Activated T-cell treated with anti-CD3 and anti-CD28 coated beads, Interleukin-2, amount 50 U/mL, for 72 hours (primary cell): ENCODE measurements around the gene BEAN1. TPM values are rescaled to one million over a fixed set of nuclear protein-coding genes. Genes with fewer than 3 reads are reported as not detected.
"Not testable (repeated sequence)": the region's sequence is repeated elsewhere in the genome, so short reads cannot be mapped to it uniquely, and the experiment has no call there.

Experiments
- ATAC-seq, 2 donors: fragments of 150-1000 bp; cut with Tn5 transposase; replicated peaks in 1 of 2; 2 replicates each; pipeline ENCODE4 v1.10.0; 2021; ENCODE audit warnings: moderate library complexity in 2 of 2, mild to moderate bottlenecking in 1 of 2
- DNase-seq, 2 donors: peaks; one replicate each; pipeline ENCODE4 v3.0.0; 2021 to 2022; ENCODE audit warnings: mixed read lengths in 1 of 2
- H3K27ac Mint-ChIP-seq: one replicate; pipeline ENCODE4 v1.8.0; 2022; ENCODE audit warnings: mild to moderate bottlenecking, moderate library complexity, mixed read lengths
- H3K27me3 Mint-ChIP-seq: one replicate; pipeline ENCODE4 v1.8.0; 2022; ENCODE audit warnings: low read depth, mixed read lengths
- H3K36me3 Mint-ChIP-seq, 2 donors: one replicate each; pipeline ENCODE4 v1.8.0; 2022; ENCODE audit warnings: mixed read lengths in 2 of 2, mild to moderate bottlenecking in 1 of 2; ENCODE audit not compliant: insufficient read depth in 2 of 2
- H3K4me1 Mint-ChIP-seq: one replicate; pipeline ENCODE4 v1.8.0; 2022; ENCODE audit warnings: low read depth, mixed read lengths
- H3K4me3 Mint-ChIP-seq, 2 donors: one replicate each; pipeline ENCODE4 v1.8.0; 2022; ENCODE audit warnings: mild to moderate bottlenecking in 2 of 2, mixed read lengths in 2 of 2, moderate library complexity in 2 of 2
- H3K9me3 Mint-ChIP-seq, 2 donors: one replicate each; pipeline ENCODE4 v1.8.0; 2022; ENCODE audit warnings: mixed read lengths in 2 of 2
- total RNA-seq, 2 donors: library from RNA; stranded (reverse); gene quantifications; one replicate each; pipeline ENCODE4 v1.2.3, GENCODE V29; 2022

The BEAN1 gene
- total RNA-seq, 2 donors from 2014 or later, result not detected

DNA sequence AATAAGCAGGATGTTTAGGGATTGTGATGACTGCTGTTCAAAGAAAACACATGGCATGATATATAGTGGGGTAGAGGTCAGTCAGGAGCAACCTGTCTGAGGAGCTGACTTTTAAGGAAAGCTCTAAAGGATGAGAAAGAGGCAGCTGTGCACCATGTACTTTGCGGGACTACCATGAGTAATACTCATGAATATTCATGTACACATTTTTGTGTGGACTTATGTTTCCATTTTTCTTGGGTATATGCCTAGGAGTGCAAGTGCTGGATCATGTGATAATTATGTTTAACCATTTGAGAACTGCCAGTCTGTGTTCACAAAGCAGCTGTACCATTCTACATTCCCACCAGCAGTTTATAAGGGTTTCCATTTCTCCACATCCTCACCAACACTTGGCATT is 35.8 kb downstream of the BEAN1 start:
- no peak overlapping the region for H3K4me3 Mint-ChIP-seq
- H3K9me3 Mint-ChIP-seq, result no peaks in the 10 kb centered on the region

DNA sequence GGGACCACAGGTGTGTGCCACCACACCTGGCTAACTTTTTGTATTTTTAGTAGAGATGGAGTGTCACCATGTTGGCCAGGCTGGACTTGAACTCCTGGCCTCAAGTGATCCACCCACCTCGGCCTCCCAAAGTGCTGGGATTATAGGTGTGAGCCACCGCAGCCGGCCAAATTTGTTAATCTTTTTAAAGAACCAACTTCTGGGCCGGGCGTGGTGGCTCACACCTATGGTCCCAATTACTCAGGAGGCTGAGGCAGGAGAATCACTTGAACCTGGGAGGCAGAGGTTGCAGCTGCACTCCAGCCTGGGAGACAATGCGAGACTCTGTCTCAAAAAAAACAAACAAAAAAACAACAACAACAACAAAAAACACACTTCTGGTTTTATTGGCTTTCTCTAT is 38.9 kb downstream of the BEAN1 start:
- H3K4me3 Mint-ChIP-seq, H3K4me1 Mint-ChIP-seq, H3K36me3 Mint-ChIP-seq, H3K27ac Mint-ChIP-seq, DNase-seq, ATAC-seq, H3K9me3 Mint-ChIP-seq: not testable (repeated sequence)
- peaks cover 11% of the 10 kb centered on the region for H3K27me3 Mint-ChIP-seq

More for the DNA sequence above, 35.8 kb downstream of the BEAN1 start:
- Mint-ChIP-seq H3K36me3 (no peaks in the 10 kb centered on the region), H3K27ac (no peak overlapping the region), H3K27me3 (peaks cover 22% of the 10 kb centered on the region), H3K4me1 (no peaks in the 10 kb centered on the region)
- DNase-seq, result no peak
- ATAC-seq, result no peak

- H3K9me3 Mint-ChIP-seq, ATAC-seq, H3K27ac Mint-ChIP-seq, DNase-seq, H3K4me3 Mint-ChIP-seq, H3K36me3 Mint-ChIP-seq, H3K4me1 Mint-ChIP-seq: not testable (repeated sequence)
- peaks cover 11% of the 10 kb centered on the region for H3K27me3 Mint-ChIP-seq
Observed at GRCh38 chr16:66466636-66467035, 39.5 kb downstream of the BEAN1 start.

- Mint-ChIP-seq H3K27ac (no peak overlapping the region), H3K27me3 (peaks cover 11% of the 10 kb centered on the region), H3K4me3 (no peak overlapping the region), H3K36me3 (no peaks in the 10 kb centered on the region), H3K9me3 (no peaks in the 10 kb centered on the region), H3K4me1 (peaks cover 4% of the 10 kb centered on the region)
- no peak for DNase-seq
- no peak for ATAC-seq
Observed at GRCh38 chr16:66467611-66468010, 40.5 kb downstream of the BEAN1 start.

DNA sequence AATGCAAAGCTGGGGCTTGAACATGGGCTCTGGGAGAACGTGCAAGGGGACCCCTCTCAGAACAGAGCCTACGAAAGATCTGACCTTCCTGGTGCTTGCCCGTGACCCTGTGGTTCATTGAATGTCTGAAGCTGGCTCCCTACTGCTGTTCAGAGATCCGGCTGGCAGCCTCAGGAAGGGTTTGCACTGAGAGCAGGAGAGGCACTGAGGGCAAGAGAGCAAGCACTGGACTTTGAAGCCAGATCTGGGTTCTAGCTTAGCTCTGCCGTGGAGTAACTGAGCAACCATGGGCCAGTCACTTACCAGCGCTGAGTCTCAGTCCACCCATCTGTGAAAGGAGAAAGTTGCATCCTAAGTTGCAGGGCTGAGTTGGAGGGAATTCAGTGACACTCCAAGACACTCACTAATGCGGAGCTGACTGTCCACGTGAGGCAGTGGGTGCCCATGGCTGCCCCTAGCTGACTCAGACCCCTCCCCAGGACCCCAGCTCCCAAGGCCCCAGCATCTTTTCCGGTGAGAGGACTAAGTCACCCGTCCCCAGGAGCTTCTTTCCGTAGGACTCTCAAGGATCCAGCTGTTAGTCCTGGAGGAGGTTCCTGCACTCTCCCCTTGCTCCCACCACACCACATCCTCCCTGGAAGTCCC is 41.3 kb downstream of the BEAN1 start:
- H3K27ac Mint-ChIP-seq, result no peak overlapping the region

DNA sequence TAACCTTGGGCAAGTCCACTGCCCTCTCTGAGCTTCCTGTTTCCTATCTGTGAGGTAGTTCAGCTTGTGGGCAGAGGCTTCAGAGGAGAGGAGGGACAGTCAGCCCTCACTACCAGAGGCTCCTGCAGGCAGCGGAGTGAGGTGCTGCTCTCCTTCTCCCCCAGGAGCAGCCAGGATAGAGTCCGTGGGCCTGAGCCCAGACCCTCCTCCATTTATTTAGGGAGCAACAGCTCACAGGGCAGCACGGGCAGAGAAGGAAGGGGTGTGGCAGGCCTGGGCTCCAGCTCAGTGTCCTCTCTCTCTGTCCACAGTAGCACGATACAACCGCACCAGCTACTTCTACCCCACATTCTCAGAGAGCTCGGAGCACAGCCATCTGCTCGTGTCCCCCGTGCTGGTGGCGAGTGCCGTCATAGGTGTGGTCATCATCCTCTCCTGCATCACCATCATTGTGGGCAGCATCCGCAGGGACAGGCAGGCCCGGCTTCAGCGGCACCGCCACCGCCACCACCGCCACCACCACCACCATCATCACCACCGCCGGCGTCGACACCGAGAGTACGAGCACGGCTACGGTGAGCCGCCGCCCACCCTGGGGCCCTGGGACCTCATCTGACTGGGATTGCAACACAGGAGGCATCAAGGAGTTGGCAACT is 42.3 kb downstream of the BEAN1 start:
- no peak overlapping the region for H3K27ac Mint-ChIP-seq
- no peaks in the 10 kb centered on the region for H3K36me3 Mint-ChIP-seq
- H3K9me3 Mint-ChIP-seq, result no peaks in the 10 kb centered on the region

More for the DNA sequence above, 41.3 kb downstream of the BEAN1 start:
- H3K4me1 Mint-ChIP-seq, result peaks cover 4% of the 10 kb centered on the region
- no peak for ATAC-seq
- DNase-seq, result no peak
- H3K36me3 Mint-ChIP-seq, result no peaks in the 10 kb centered on the region
- no peak overlapping the region for H3K4me3 Mint-ChIP-seq
- peaks cover 8% of the 10 kb centered on the region for H3K27me3 Mint-ChIP-seq
- no peaks in the 10 kb centered on the region for H3K9me3 Mint-ChIP-seq

GRCh38 chr16:66469947-66470546 is 43.0 kb downstream of the BEAN1 start:
- Mint-ChIP-seq H3K4me3 (no peak overlapping the region), H3K27me3 (no peaks in the 10 kb centered on the region), H3K4me1 (peaks cover 19% of the 10 kb centered on the region), H3K9me3 (no peaks in the 10 kb centered on the region), H3K36me3 (no peaks in the 10 kb centered on the region), H3K27ac (no peak overlapping the region)
- no peak for ATAC-seq
- DNase-seq, result no peak

More for the DNA sequence above, 42.3 kb downstream of the BEAN1 start:
- no peak for DNase-seq
- no peak for ATAC-seq
- no peak overlapping the region for H3K4me3 Mint-ChIP-seq
- H3K4me1 Mint-ChIP-seq, result peaks cover 13% of the 10 kb centered on the region
- no peaks in the 10 kb centered on the region for H3K27me3 Mint-ChIP-seq

DNA sequence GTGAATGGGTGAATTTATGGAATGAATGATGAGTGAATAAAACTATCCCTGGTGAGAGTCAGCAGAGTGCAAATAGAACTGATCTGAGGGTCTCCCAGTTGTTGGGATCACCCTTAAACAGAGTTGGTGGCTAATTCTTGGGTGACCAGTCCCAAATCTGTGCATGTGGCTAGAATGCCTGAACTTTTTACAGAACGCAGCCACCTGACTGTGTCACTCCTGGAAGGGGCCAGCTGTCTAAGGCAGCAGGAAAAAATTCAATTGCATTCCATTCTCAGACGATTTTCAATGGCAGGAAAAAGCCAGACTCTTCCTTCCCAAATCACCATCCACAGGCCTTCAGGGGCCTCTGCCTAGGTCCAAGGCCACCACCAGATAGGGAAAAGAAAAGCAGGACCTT is 43.5 kb downstream of the BEAN1 start:
- Mint-ChIP-seq H3K27ac (no peak overlapping the region), H3K9me3 (no peaks in the 10 kb centered on the region), H3K36me3 (no peaks in the 10 kb centered on the region), H3K4me1 (peaks cover 20% of the 10 kb centered on the region), H3K27me3 (no peaks in the 10 kb centered on the region), H3K4me3 (no peak overlapping the region)
- ATAC-seq (no peak), DNase-seq (no peak)

DNA sequence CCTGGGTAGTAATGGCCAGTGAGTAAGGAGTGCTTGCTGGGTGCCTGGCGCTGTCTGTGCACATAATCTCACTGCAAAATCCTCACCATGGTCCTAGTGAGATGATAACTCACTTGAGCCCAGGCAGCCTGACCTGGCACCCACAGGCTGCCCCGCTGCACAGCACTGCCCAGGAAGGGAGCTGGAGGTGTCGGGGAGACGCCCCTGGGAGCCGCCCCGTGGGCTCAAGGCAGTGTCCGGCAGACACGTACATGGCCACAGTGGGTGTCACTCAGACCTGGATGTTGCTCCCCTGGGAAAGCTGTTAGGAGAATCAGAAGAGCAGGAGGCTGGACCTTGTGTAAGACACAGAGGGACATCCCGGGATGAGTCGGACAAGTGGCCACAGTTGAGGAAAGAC is 44.2 kb downstream of the BEAN1 start:
- DNase-seq, result no peak
- no peak for ATAC-seq
- no peaks in the 10 kb centered on the region for H3K27me3 Mint-ChIP-seq
- peaks cover 20% of the 10 kb centered on the region for H3K4me1 Mint-ChIP-seq
- H3K36me3 Mint-ChIP-seq, result no peaks in the 10 kb centered on the region
- no peak overlapping the region for H3K4me3 Mint-ChIP-seq
- no peak overlapping the region for H3K27ac Mint-ChIP-seq
- no peaks in the 10 kb centered on the region for H3K9me3 Mint-ChIP-seq

GRCh38 chr16:66471716-66472393 is 44.8 kb downstream of the BEAN1 start:
- no peaks in the 10 kb centered on the region for H3K36me3 Mint-ChIP-seq
- no peaks in the 10 kb centered on the region for H3K9me3 Mint-ChIP-seq
- no peaks in the 10 kb centered on the region for H3K27me3 Mint-ChIP-seq
- DNase-seq, result no peak
- H3K4me1 Mint-ChIP-seq, result peaks cover 20% of the 10 kb centered on the region
- no peak for ATAC-seq
- no peak overlapping the region for H3K27ac Mint-ChIP-seq
- H3K4me3 Mint-ChIP-seq, result no peak overlapping the region

DNA sequence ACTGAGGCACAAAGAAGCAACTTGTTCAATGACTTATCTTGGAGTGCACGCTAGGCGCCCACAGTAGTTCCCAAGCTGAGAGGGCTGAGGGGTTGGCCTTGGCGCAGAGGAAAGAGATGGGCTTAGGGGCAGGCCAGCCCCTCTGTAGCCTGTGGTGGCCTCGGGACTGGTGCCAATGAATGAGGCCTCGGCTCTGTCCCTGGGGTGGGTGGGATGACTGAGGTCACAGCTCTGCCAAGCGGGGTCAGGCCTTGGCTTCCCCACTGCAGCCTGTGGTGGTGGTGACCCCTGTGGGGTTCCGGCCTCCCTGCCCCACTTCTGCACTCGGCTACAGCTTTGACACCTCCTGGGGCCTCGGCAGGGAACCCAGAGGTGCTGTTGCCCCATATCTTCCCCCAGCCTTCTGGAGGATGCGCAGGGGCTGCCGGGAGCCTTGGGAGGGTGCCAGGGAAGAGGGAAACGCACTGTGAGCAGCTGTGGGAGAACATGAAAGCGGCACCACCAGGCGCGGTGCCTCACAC is 46.0 kb downstream of the BEAN1 start:
- no peak overlapping the region for H3K4me3 Mint-ChIP-seq
- no peak for ATAC-seq
- H3K9me3 Mint-ChIP-seq, result no peaks in the 10 kb centered on the region
- H3K27ac Mint-ChIP-seq, result no peak overlapping the region
- no peak for DNase-seq
- no peaks in the 10 kb centered on the region for H3K27me3 Mint-ChIP-seq
- H3K36me3 Mint-ChIP-seq, result no peaks in the 10 kb centered on the region
- peaks cover 20% of the 10 kb centered on the region for H3K4me1 Mint-ChIP-seq

- H3K36me3 Mint-ChIP-seq, result no peaks in the 10 kb centered on the region
- DNase-seq (no peak), ATAC-seq (no peak)
- no peaks in the 10 kb centered on the region for H3K27me3 Mint-ChIP-seq
- no peak overlapping the region for H3K4me3 Mint-ChIP-seq
- peaks cover 25% of the 10 kb centered on the region for H3K4me1 Mint-ChIP-seq
- H3K27ac Mint-ChIP-seq, result peak overlapping the region; percentile 17
- no peaks in the 10 kb centered on the region for H3K9me3 Mint-ChIP-seq
Observed at GRCh38 chr16:66473654-66474519, 46.8 kb downstream of the BEAN1 start.
